Activated CD4-positive, alpha-beta memory T cell treated with anti-CD3 and anti-CD28 coated beads for 36 hours (primary cell): Measurements from ENCODE around the gene PDZD2. TPM values are rescaled to one million over a fixed set of nuclear protein-coding genes. Genes with fewer than 3 reads are reported as not detected.

Experiments used
- CTCF ChIA-PET: fragments of 350-600 bp; sonication (Branson Sonifier 250); formaldehyde crosslinking; loops from one replicate; lab custom pipeline; 2021; ENCODE audit warnings: antibody characterized with exemption, inconsistent platforms; lab: Charles Lee
- POLR2A ChIA-PET: fragments of 350-600 bp; sonication (Branson Sonifier 250); formaldehyde crosslinking; loops from one replicate; lab custom pipeline; 2021; ENCODE audit warnings: antibody characterized with exemption; lab: Charles Lee
- DNase-seq: peaks from one replicate; pipeline ENCODE4 v3.0.0-alpha.2; 2020
- H3K27ac Mint-ChIP-seq: one replicate; pipeline ENCODE4 v1.8.0; 2021; ENCODE audit warnings: mixed read lengths
- H3K27me3 Mint-ChIP-seq: one replicate; pipeline ENCODE4 v1.8.0; 2021; ENCODE audit warnings: mixed read lengths
- H3K36me3 Mint-ChIP-seq: one replicate; pipeline ENCODE4 v1.8.0; 2021; ENCODE audit warnings: mixed read lengths
- H3K4me1 Mint-ChIP-seq: one replicate; pipeline ENCODE4 v1.8.0; 2021; ENCODE audit warnings: low read depth, mixed read lengths
- H3K4me3 Mint-ChIP-seq: one replicate; pipeline ENCODE4 v1.8.0; 2021; ENCODE audit warnings: mild to moderate bottlenecking, mixed read lengths
- H3K9me3 Mint-ChIP-seq: one replicate; pipeline ENCODE4 v1.8.0; 2021; ENCODE audit warnings: mixed read lengths
- intact Hi-C: fragments of 100-400 bp; cut with micrococcal nuclease; formaldehyde crosslinking; loops from one replicate; pipeline ENCODE4 v1.15.1; 2023
- total RNA-seq, 2 experiments: library from RNA; stranded (reverse); gene quantifications; one replicate each; pipeline ENCODE4 v1.2.3, GENCODE V29; 2021

PDZD2 gene
- total RNA-seq, 2 experiments from 2014 or later = not detected

GRCh38 chr5:31913808-31914207 is 274.9 kb downstream of the PDZD2 start:
- H3K27ac Mint-ChIP-seq = no peak overlapping the region
- no peaks in the 10 kb centered on the region for H3K36me3 Mint-ChIP-seq
- no peak overlapping the region for H3K4me3 Mint-ChIP-seq
- H3K4me1 Mint-ChIP-seq = no peaks in the 10 kb centered on the region
- intact Hi-C loops = no loop called here
- ChIA-PET POLR2A (no interaction called here), CTCF (interaction anchor here (0.6 kb wide), 1 partner anchor 36 kb away, joined by 3 read pairs; no protein-coding TSS in a partner anchor)
- DNase-seq = no peak
- H3K27me3 Mint-ChIP-seq = no peaks in the 10 kb centered on the region
- H3K9me3 Mint-ChIP-seq = no peaks in the 10 kb centered on the region

GRCh38 chr5:31916327-31916726 is 277.4 kb downstream of the PDZD2 start:
- no peak for DNase-seq
- Mint-ChIP-seq H3K4me3 (no peak overlapping the region), H3K9me3 (no peaks in the 10 kb centered on the region), H3K27me3 (peaks cover 3% of the 10 kb centered on the region), H3K4me1 (no peaks in the 10 kb centered on the region), H3K27ac (no peak overlapping the region), H3K36me3 (no peaks in the 10 kb centered on the region)
- CTCF ChIA-PET = no interaction called here
- POLR2A ChIA-PET = no interaction called here
- intact Hi-C loops = no loop called here

GRCh38 chr5:31918739-31919138 is 279.8 kb downstream of the PDZD2 start:
- H3K36me3 Mint-ChIP-seq = no peaks in the 10 kb centered on the region
- DNase-seq = no peak
- peaks cover 4% of the 10 kb centered on the region for H3K27me3 Mint-ChIP-seq
- intact Hi-C loops = no loop called here
- H3K4me3 Mint-ChIP-seq = no peak overlapping the region
- no peaks in the 10 kb centered on the region for H3K4me1 Mint-ChIP-seq
- ChIA-PET CTCF (no interaction called here), POLR2A (no interaction called here)
- no peaks in the 10 kb centered on the region for H3K9me3 Mint-ChIP-seq
- H3K27ac Mint-ChIP-seq = no peak overlapping the region

- Mint-ChIP-seq H3K4me3 (no peak overlapping the region), H3K36me3 (no peaks in the 10 kb centered on the region), H3K9me3 (no peaks in the 10 kb centered on the region), H3K4me1 (no peaks in the 10 kb centered on the region), H3K27ac (no peak overlapping the region), H3K27me3 (peaks cover 4% of the 10 kb centered on the region)
- DNase-seq = no peak
- CTCF ChIA-PET = interaction anchor here (1.1 to 1.2 kb wide), 2 partner anchors 155 to 172 kb away, joined by 3 to 5 read pairs; no protein-coding TSS in a partner anchor
- POLR2A ChIA-PET = no interaction called here
- intact Hi-C loops = no loop called here
These were observed 282.9 kb downstream of the PDZD2 start for GRCh38 chr5:31921852-31922305.

- Mint-ChIP-seq H3K36me3 (no peaks in the 10 kb centered on the region), H3K4me3 (no peak overlapping the region), H3K27ac (no peak overlapping the region), H3K9me3 (no peaks in the 10 kb centered on the region), H3K27me3 (peaks cover 4% of the 10 kb centered on the region), H3K4me1 (no peaks in the 10 kb centered on the region)
- intact Hi-C loops = no loop called here
- ChIA-PET POLR2A (no interaction called here), CTCF (no interaction called here)
- no peak for DNase-seq
These were observed 285.1 kb downstream of the PDZD2 start for GRCh38 chr5:31924005-31924404.

GRCh38 chr5:31931874-31932273 is 292.9 kb downstream of the PDZD2 start:
- H3K27me3 Mint-ChIP-seq = no peaks in the 10 kb centered on the region
- intact Hi-C loops = no loop called here
- DNase-seq = no peak

GRCh38 chr5:31934156-31934555 is 295.2 kb downstream of the PDZD2 start:
- POLR2A ChIA-PET = no interaction called here
- CTCF ChIA-PET = no interaction called here
- Mint-ChIP-seq H3K36me3 (no peaks in the 10 kb centered on the region), H3K9me3 (no peaks in the 10 kb centered on the region), H3K4me1 (no peaks in the 10 kb centered on the region), H3K27me3 (no peaks in the 10 kb centered on the region), H3K27ac (no peak overlapping the region), H3K4me3 (no peak overlapping the region)
- intact Hi-C loops = no loop called here
- DNase-seq = no peak

More at GRCh38 chr5:31931874-31932273, 292.9 kb downstream of the PDZD2 start:
- no peaks in the 10 kb centered on the region for H3K4me1 Mint-ChIP-seq
- H3K9me3 Mint-ChIP-seq = no peaks in the 10 kb centered on the region
- ChIA-PET CTCF (no interaction called here), POLR2A (no interaction called here)
- no peak overlapping the region for H3K27ac Mint-ChIP-seq
- no peaks in the 10 kb centered on the region for H3K36me3 Mint-ChIP-seq
- no peak overlapping the region for H3K4me3 Mint-ChIP-seq

GRCh38 chr5:31935496-31936369 is 296.8 kb downstream of the PDZD2 start:
- H3K27me3 Mint-ChIP-seq = no peaks in the 10 kb centered on the region
- H3K4me1 Mint-ChIP-seq = no peaks in the 10 kb centered on the region
- POLR2A ChIA-PET = interaction anchor here (0.7 kb wide), 1 partner anchor 117 kb away, joined by 3 read pairs; no protein-coding TSS in a partner anchor

GRCh38 chr5:31936683-31937082 is 297.8 kb downstream of the PDZD2 start:
- no peaks in the 10 kb centered on the region for H3K27me3 Mint-ChIP-seq
- no peaks in the 10 kb centered on the region for H3K36me3 Mint-ChIP-seq
- H3K27ac Mint-ChIP-seq = no peak overlapping the region
- ChIA-PET POLR2A (no interaction called here), CTCF (interaction anchor here (1.1 kb wide), 1 partner anchor 140 kb away, joined by 3 read pairs; no protein-coding TSS in a partner anchor)
- no peak overlapping the region for H3K4me3 Mint-ChIP-seq
- DNase-seq = no peak
- intact Hi-C loops = no loop called here
- no peaks in the 10 kb centered on the region for H3K9me3 Mint-ChIP-seq
- no peaks in the 10 kb centered on the region for H3K4me1 Mint-ChIP-seq

More at GRCh38 chr5:31935496-31936369, 296.8 kb downstream of the PDZD2 start:
- no peaks in the 10 kb centered on the region for H3K36me3 Mint-ChIP-seq
- H3K9me3 Mint-ChIP-seq = no peaks in the 10 kb centered on the region
- CTCF ChIA-PET = interaction anchor here (1.1 kb wide), 1 partner anchor 141 kb away, joined by 3 read pairs; no protein-coding TSS in a partner anchor
- intact Hi-C loops = no loop called here
- no peak overlapping the region for H3K27ac Mint-ChIP-seq
- no peak for DNase-seq
- H3K4me3 Mint-ChIP-seq = no peak overlapping the region

- intact Hi-C loops = no loop called here
- Mint-ChIP-seq H3K4me3 (no peak overlapping the region), H3K27me3 (peaks cover 2% of the 10 kb centered on the region), H3K36me3 (no peaks in the 10 kb centered on the region), H3K9me3 (no peaks in the 10 kb centered on the region), H3K27ac (no peak overlapping the region), H3K4me1 (no peaks in the 10 kb centered on the region)
- no peak for DNase-seq
- CTCF ChIA-PET = no interaction called here
- POLR2A ChIA-PET = no interaction called here
These were observed 298.3 kb downstream of the PDZD2 start for GRCh38 chr5:31937226-31937625.

GRCh38 chr5:31937703-31938102 is 298.8 kb downstream of the PDZD2 start:
- Mint-ChIP-seq H3K9me3 (no peaks in the 10 kb centered on the region), H3K27me3 (peaks cover 2% of the 10 kb centered on the region), H3K36me3 (no peaks in the 10 kb centered on the region), H3K4me1 (no peaks in the 10 kb centered on the region), H3K27ac (no peak overlapping the region), H3K4me3 (no peak overlapping the region)
- DNase-seq = no peak
- POLR2A ChIA-PET = no interaction called here
- intact Hi-C loops = no loop called here
- CTCF ChIA-PET = no interaction called here

GRCh38 chr5:31939151-31939550 is 300.2 kb downstream of the PDZD2 start:
- no peaks in the 10 kb centered on the region for H3K4me1 Mint-ChIP-seq
- no peak for DNase-seq
- no peaks in the 10 kb centered on the region for H3K9me3 Mint-ChIP-seq
- ChIA-PET POLR2A (no interaction called here), CTCF (no interaction called here)
- intact Hi-C loops = no loop called here
- H3K27me3 Mint-ChIP-seq = peaks cover 2% of the 10 kb centered on the region
- no peak overlapping the region for H3K4me3 Mint-ChIP-seq
- no peak overlapping the region for H3K27ac Mint-ChIP-seq
- no peaks in the 10 kb centered on the region for H3K36me3 Mint-ChIP-seq
